GM12801 (cell line): ENCODE measurements around the gene MICAL3.

Experiments
- TF ChIP-seq, protein P1 (sequence below): IDR thresholded peaks from one replicate; pipeline ENCODE4 v1.5.1; 2011; ENCODE audit warnings: control low read depth; ENCODE audit not compliant: insufficient read length; ENCODE audit errors: extremely low read depth

Gene MICAL3

DNA sequence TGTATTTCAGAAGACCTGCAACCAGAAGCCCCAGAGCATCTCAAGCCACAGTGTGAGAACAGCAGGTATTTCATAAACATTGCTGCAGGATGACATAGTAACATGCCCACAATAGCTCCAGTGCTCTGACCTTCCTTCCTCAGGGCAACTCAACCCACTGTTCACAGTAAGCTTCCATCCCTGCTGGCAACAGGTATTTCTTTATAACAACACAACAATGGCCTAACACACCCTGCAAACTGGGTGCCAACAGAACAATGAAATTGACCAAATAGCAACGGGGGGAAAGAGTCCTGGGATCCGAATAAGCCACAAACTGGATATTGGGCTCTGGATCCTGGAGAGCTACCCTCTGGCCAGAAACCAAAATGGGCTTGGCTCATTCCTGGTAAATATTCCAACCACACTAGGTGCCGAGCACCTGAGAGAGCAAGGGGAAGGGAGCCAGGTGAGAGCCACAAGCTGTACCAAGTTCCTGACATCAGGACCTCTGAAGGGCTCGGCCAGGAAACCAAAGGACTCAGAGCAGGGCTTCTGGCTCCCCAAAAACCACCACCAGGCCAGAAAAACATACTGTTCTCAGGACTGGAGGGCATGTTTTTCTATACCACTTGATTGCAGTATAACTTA is 99.5 kb downstream of the MICAL3 start:
- TF ChIP-seq, protein P1, sequence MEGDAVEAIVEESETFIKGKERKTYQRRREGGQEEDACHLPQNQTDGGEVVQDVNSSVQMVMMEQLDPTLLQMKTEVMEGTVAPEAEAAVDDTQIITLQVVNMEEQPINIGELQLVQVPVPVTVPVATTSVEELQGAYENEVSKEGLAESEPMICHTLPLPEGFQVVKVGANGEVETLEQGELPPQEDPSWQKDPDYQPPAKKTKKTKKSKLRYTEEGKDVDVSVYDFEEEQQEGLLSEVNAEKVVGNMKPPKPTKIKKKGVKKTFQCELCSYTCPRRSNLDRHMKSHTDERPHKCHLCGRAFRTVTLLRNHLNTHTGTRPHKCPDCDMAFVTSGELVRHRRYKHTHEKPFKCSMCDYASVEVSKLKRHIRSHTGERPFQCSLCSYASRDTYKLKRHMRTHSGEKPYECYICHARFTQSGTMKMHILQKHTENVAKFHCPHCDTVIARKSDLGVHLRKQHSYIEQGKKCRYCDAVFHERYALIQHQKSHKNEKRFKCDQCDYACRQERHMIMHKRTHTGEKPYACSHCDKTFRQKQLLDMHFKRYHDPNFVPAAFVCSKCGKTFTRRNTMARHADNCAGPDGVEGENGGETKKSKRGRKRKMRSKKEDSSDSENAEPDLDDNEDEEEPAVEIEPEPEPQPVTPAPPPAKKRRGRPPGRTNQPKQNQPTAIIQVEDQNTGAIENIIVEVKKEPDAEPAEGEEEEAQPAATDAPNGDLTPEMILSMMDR: no peak

DNA sequence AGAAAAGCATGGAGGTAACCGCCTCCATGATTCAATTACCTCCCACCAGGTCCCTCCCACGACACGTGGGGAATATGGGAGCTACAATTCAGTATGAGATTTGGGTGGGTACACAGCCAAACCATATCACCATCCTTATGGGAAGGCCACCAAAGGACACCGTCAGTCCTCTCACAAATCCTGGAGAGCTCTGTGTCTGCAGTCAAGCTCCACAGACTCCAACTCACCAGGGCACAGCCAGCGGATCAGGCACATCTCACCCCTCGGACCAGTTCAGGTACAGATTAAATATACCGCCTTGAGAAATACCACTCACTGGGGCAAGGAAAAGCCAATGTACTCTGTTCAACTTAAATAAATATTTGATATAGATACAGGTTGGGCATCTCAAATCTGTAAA is 100.3 kb downstream of the MICAL3 start:
- TF ChIP-seq, protein P1: no peak

DNA sequence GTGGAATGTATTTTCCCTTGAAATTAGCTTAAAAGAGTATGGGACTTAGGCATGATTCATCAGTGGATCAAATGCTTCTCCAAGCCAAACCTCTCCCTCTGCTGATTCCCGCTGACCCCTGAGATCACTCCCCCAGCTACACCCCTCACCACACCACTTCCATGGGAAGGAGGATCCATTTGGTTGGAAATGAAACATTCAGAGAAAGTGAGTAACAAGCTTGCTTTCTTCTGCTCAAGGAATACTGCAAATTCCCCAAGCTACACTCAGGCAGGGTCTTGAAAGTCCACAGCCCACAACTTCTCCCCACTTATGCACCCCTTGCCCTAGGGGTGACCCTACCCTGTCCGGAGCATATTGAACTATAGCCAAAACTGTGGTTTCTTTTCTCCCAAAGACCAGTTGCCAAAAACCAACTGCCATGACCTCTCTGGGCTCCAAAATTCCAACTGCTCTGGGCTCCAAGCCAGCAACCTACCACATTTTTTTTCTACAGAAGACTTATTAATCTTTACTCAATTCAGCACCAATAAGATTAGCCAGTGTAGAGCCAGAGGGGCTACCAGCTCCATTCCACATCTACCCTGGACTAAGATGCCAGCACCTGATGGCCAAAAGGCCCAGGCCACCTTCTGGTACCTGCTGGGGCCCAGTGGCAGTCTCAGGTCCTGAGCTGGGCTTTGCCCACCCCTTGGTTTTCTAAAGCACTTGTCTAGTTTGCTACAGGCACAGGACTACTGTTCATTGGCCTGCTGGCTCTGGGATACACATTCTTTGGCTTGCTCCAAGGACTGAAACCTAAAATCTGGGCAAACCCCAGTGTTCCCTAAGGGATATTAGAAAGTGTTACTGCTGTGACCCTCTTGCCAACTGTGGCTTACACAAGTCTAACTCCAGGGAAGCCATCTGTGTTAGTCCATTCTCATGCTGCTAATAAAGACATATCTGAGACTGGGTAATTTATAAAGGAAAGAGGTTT is 101.1 kb downstream of the MICAL3 start:
- TF ChIP-seq, protein P1: no peak

DNA sequence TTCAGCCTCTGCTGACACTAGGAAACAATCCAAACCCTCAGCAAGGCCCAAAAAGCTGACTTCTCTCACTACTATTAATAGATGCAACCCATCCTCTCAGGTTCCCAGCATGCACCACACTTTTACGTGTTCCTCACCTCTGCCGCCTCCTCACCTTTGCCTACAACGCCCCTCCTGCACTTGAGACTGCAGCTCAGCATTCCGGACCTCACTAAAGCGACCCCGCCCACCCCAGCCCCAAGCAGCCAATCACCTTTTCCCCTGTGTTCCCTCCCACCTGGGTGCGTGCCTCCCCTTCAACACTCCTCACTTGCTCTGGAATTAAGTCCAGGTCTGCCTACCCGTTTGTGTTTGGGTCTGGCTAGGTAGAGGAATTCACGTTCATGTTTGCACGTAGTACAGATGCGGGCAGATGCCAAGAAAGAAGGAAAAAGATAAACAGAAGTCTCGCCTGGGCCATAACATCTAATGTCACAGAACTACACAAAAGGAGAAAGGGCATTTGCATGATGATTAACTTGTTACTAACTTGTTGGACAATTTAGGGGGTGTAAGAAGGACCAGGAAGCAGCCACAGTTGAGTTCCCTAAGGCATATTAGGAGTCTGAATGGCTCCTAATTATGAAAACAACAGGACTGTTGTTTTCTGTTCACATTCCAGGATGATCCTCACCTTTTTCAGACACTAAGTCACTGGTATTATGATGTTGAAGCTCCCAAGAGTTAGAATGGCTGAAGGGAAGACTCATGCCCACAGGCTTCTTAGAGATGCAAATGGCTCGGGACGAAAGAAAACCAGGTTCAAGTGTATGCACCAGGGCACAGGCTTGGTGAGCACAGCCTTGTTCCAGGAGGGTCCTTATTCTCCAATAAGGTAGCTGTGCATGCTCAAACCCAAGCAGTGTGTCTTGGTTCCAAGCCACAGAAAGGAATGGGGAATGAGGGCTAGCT is 102.2 kb downstream of the MICAL3 start:
- TF ChIP-seq, protein P1: no peak

DNA sequence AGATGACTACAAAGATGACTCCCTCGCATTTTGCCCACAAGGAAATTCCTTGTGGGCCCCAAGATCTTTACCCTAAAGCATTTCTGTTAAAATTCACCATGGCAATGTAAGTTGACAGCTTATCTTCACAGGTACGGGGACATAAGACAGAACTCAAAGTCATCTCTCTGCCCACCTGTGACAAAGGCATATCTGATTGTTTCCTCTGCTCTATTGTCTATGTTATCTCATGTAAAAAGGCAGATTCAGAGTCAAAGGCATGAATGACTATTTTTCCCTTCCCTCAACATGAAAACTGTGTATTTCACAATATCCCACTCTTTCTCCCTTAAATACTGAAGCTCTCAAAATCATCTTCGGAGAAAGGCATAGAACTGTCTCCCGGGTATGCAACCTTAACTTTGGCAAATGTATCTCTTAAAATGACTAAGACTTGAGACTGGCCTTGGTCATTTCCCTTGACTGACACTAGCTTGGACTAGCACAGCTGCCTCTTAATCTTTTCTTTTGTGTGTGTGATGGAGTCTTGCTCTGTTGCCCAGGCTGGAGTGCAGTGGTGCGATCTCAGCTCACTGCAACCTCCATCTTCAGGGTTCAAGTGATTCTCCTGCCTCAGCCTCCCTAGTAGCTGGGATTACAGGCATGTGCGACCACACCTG is 103.2 kb downstream of the MICAL3 start:
- TF ChIP-seq, protein P1: no peak

DNA sequence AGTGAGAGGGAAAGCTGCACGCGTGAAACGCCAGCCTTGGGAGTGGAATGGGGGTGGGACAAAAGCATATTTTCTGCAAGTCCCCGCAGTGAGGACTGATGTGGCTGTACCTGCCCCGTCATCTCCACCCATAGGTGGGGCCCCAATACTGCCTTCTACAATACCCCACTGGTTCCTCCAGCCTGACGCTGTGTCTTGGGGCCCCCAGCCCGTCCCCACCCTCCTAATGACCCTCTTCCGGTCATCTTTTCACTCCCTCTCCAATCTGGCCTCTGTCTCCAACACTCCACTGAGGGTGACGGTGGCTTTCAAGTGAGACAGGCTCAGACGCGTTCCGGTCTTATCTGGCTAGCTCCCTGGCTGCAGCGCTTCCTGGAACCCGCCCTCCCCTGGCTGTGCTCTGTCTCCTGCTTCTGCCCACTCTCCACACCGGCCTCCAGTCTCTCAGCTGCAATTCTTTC is 104.2 kb downstream of the MICAL3 start:
- TF ChIP-seq, protein P1: no peak
